ENCODE data around the gene LRIG1. TPM values are rescaled to one million over a fixed set of nuclear protein-coding genes. Genes with fewer than 3 reads are reported as not detected.

The LRIG1 gene
- total and polyA plus RNA-seq, 9 of the 15 experiments (the other 6 are each of a cell fraction or from before 2014, with no cell fraction given): 0.05 to 0.38 (median 0.13) TPM; not detected in 3

- TF ChIP-seq TEAD1 (CRISPR knock-in tag; IDR thresholded peaks at IDR 0.05): no peak
- TF ChIP-seq MTA2 (IDR thresholded peaks at IDR 0.05; ENCODE audit: low read depth): no peak
- no peak for TF ChIP-seq USF1 (CRISPR knock-in tag; IDR thresholded peaks at IDR 0.05)
Observed at GRCh38 chr3:66498687-66499621, 1.9 kb downstream of the LRIG1 start (continued).

GRCh38 chr3:66497985-66498671 is 2.7 kb downstream of the LRIG1 start:
- intact Hi-C loops (cut with micrococcal nuclease) (no loop called here), in situ Hi-C loops (cut with MboI) (no loop called here)
- no peak for TF ChIP-seq DNMT1 (IDR thresholded peaks at IDR 0.05)
- no peak for TF ChIP-seq ARID3A (IDR thresholded peaks at IDR 0.05; ENCODE audit: borderline replicate concordance, low read depth, low read length)
- no peak for TF ChIP-seq SMC3 (conservative IDR thresholded peaks at IDR 0.05; ENCODE audit: insufficient read depth, low read depth, low read length)
- TF ChIP-seq TBP (optimal IDR thresholded peaks at IDR 0.05; ENCODE audit: low read depth, low read length): no peak
- no peak for TF ChIP-seq U2AF1 (optimal IDR thresholded peaks at IDR 0.05; ENCODE audit: low read depth, low read length)
- no peak for TF ChIP-seq SNRNP70 (optimal IDR thresholded peaks at IDR 0.05; ENCODE audit: low read depth, low read length)
- no peak for TF ChIP-seq SAFB (IDR thresholded peaks at IDR 0.05; ENCODE audit: borderline replicate concordance, low read depth, low read length)
- TF ChIP-seq ATF1 (CRISPR knock-in tag; IDR thresholded peaks at IDR 0.05): no peak
- TF ChIP-seq ATF1 (tag; IDR thresholded peaks at IDR 0.05): no peak
- TF ChIP-seq STAT6 (CRISPR knock-in tag; IDR thresholded peaks at IDR 0.05): no peak
- no peak for TF ChIP-seq KLF6 (CRISPR knock-in tag; IDR thresholded peaks at IDR 0.05; ENCODE audit: borderline replicate concordance)
- TF ChIP-seq ZFX (CRISPR knock-in tag; IDR thresholded peaks at IDR 0.05): no peak
- peaks cover 0 to 10% of the 10 kb centered on the region in 2 experiments; a peak in 2 of 5 replicates for H3K4me1 ChIP-seq (replicated peaks in 1 of 2; ENCODE audit: control insufficient read depth in 2 of 2, insufficient read depth in 2 of 2, low read length in 2 of 2)
- H3K9me1 ChIP-seq (ENCODE audit: control insufficient read depth, insufficient read depth, low read length): no peaks in the 10 kb centered on the region
- ATAC-seq (no peak), DNase-seq (ENCODE audit: extremely low read depth in 1 of 4, low spot score in 3 of 4) (no peak), FAIRE-seq (no peak)
- H4K20me1 ChIP-seq (replicated peaks; ENCODE audit: control insufficient read depth, insufficient read depth, low read length): no peaks in the 10 kb centered on the region
- no peaks in the 10 kb centered on the region for H3K36me3 ChIP-seq (ENCODE audit: control insufficient read depth, insufficient read depth, low read length)
- H2AFZ ChIP-seq (ENCODE audit: low read depth, low read length): no peak overlapping the region
- no peaks in the 10 kb centered on the region for H3K79me2 ChIP-seq (ENCODE audit: control insufficient read depth, insufficient read depth, low read length)
- H3K4me3 ChIP-seq: no peak overlapping the region
- ChIA-PET CTCF (ENCODE audit: low intra/inter-chr PET ratio) (no interaction called here), POLR2A (no interaction called here)
- no peak overlapping the region for H3K27ac ChIP-seq (ENCODE audit: extremely low read depth, low read depth, low read length)
- no TSS peak for BruUV-seq (replicated peaks)
- peaks cover 0 to 3% of the 10 kb centered on the region in 2 experiments; a peak in 2 of 5 replicates for H3K27me3 ChIP-seq (ENCODE audit: control insufficient read depth in 2 of 2, insufficient read depth in 2 of 2, low read length in 2 of 2)
- WGBS (ENCODE audit: insufficient coverage, low coverage, missing lambda C conversion rate): 0% methylated on average over 4 of the region's 4 CpGs
- H3K9me3 ChIP-seq (replicated peaks; ENCODE audit: control insufficient read depth, insufficient read depth, low read depth, low read length): no peaks in the 10 kb centered on the region
- H3K9ac ChIP-seq (ENCODE audit: insufficient read depth in 1 of 2, low read depth in 2 of 2, low read length in 2 of 2): no peak overlapping the region
- no peak overlapping the region for H3K4me2 ChIP-seq (ENCODE audit: insufficient read depth, low read length)
